Pancreas (tissue), 10 donors: ENCODE measurements around the gene GPC6. TPM values are rescaled to one million over a fixed set of nuclear protein-coding genes. Genes with fewer than 3 reads are reported as not detected.

Experiments
- ATAC-seq, 4 donors: fragments of 200-7000 bp; cut with Tn5 transposase; one replicate each; pipeline versions ENCODE4 v1.8.0 to v1.9.1; 2020; ENCODE audit warnings: mild to moderate bottlenecking in 4 of 4, moderate library complexity in 4 of 4
- DNase-seq, 6 donors: peaks; one replicate each; pipeline ENCODE4 v3.0.0-alpha.2; 2020
- FAIRE-seq: peaks from 2 replicates; lab custom pipeline; 2012; peaks lifted over from hg19 to GRCh38; lab: Jason Lieb, UNC
- H3K27ac ChIP-seq, 4 donors: fragments of 200-600 bp; sonication (generic); 1 replicate in 3 of 4; 2 replicates in 1 of 4; pipeline versions ENCODE4 v1.5.0 to v1.8.0; 2020
- H3K27me3 ChIP-seq, 4 donors: fragments of 200-600 bp; one replicate each; pipeline ENCODE4 v1.8.0; 2021
- H3K36me3 ChIP-seq, 3 donors: fragments of 200-600 bp; sonication (generic) in 1 of 3; one replicate each; pipeline versions ENCODE4 v1.5.0 to v1.8.0; 2020 to 2021
- H3K4me1 ChIP-seq, 3 donors: fragments of 200-600 bp; one replicate each; pipeline ENCODE4 v1.8.0; 2021
- H3K4me3 ChIP-seq, 4 donors: fragments of 200-600 bp; sonication (generic) in 2 of 4; one replicate each; pipeline versions ENCODE4 v1.5.0 to v1.8.0; 2020 to 2021
- H3K9me3 ChIP-seq, 4 donors: fragments of 200-600 bp; one replicate each; pipeline ENCODE4 v1.8.0; 2021
- CTCF ChIP-seq, 4 donors: fragments of 200-600 bp; sonication (generic) in 3 of 4; IDR thresholded peaks; one replicate each; pipeline versions ENCODE4 v1.5.0 to v1.8.0; 2021; ENCODE audit warnings: antibody characterized with exemption in 4 of 4
- WGBS, 2 donors: extraction: QIAGEN DNeasy Blood & Tissue Kit; methylation state at CpG; one replicate each; pipeline ENCODE4 v1.1.7; 2013; 5-methylcytosine and 5-hydroxymethylcytosine counted together
- intact Hi-C, 3 donors: fragments of 100-400 bp; cut with DNase I; formaldehyde crosslinking; loops; one replicate each; pipeline versions ENCODE4 v1.11.1 to v1.14.2; 2022
- polyA plus RNA-seq, 2 donors: library from polyadenylated mRNA; stranded (reverse); fragments of 200-250 nt; gene quantifications; one replicate each; pipeline ENCODE4 v1.2.3, GENCODE V29; 2013
- total RNA-seq, 6 donors: library from RNA; stranded (reverse); fragmentation: NEBNext Ultra II Directional in 4 of 6; extraction: Animal tissue kit (Norgen Biotek cat#: 25700) in 4 of 6; gene quantifications; one replicate each; pipeline versions ENCODE4 v1.2.1 to v1.2.4, GENCODE V29; 2021 to 2023
- donor health status: healthy with polysubstance abuse.
- donor health status: DM: no; HTN: no; CAD: no; lungs with moderate emphysema.
- donor health status: DM: no; HTN: no; CAD: no.
- donor health status: control.
- donor health status: control.
- donor health status: Bipolar disorder and iron deficiency.
- donor health status: DM: yes; HTN: yes; CAD: no.
- donor health status: DM: no; HTN: no; CAD: no.
- donor health status: DM: no; HTN: no; CAD: no.
- donor health status: DM: yes; HTN: yes; CAD: no.

GPC6 gene
- total and polyA plus RNA-seq, 8 donors = 0.23 to 3.3 (median 1.2) TPM

DNA sequence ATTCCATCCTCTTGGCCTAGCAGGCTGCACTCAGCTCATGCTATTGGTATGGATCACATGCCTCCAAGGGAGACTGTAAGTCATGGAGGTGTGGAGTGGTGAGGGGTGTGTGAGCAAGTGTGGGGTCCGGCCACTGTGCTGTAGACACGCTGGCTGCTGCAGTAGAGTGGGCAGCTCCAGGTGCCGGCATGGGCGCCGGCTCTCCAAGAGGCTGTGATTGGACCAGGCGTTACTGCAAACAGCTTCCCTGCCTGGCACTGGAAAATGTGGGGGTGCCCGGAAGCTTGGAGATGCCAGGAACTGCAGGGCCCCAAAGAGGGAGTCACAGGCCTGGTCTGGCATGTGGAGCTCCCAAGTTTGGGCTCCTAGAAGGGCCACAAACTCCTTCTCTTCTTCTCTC is 245.7 kb downstream of the GPC6 start:
- Histone ChIP-seq H3K36me3 (no peaks in the 10 kb centered on the region), H3K27ac (no peak overlapping the region), H3K4me1 (no peaks in the 10 kb centered on the region), H3K4me3 (no peak overlapping the region), H3K27me3 (no peaks in the 10 kb centered on the region), H3K9me3 (peaks cover 0 to 2% (median 0%) of the 10 kb centered on the region in 4 donors)
- DNase-seq (no peak), FAIRE-seq (no peak), ATAC-seq (no peak)
- no peak for TF ChIP-seq CTCF (IDR thresholded peaks at IDR 0.05)
- intact Hi-C loops = no loop called here
- WGBS, 2 donors = 87 to 91% methylated on average over 7 of the region's 7 CpGs

DNA sequence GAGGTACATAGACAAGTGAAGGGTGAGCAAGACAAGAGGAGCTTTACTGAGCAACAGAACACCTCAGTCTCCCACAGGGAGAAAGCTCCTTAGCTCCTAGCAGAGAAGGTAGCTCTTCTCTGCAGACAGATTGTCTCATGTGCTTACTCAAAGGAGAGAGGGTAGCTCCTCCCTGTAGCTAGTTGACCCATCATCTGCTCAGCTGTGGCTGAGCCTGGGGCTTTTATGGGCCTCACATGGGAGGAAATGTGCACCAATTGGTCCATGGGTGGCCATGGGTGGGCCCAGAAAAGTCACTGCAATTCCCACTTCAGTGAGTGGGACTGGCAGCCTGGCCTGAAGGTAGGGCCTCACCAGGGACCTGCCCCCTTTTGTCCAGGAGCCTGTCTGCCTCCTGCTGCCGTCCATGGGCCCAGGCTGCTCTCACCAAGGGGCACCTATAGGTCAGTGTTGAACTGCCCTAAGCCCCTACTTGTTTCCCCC is 246.2 kb downstream of the GPC6 start:
- H3K36me3 ChIP-seq = no peaks in the 10 kb centered on the region
- FAIRE-seq (no peak), ATAC-seq (no peak), DNase-seq (peak in 1 of 6 donors; percentile 44)
- WGBS, 2 donors = 65 to 67% methylated on average over 1 of the region's 1 CpG
- no peaks in the 10 kb centered on the region for H3K27me3 ChIP-seq
- TF ChIP-seq CTCF (IDR thresholded peaks at IDR 0.05) = no peak
- peaks cover 0 to 2% (median 0%) of the 10 kb centered on the region in 4 donors for H3K9me3 ChIP-seq
- no peak overlapping the region for H3K4me3 ChIP-seq
- no peak overlapping the region for H3K27ac ChIP-seq
- intact Hi-C loops = no loop called here
- no peaks in the 10 kb centered on the region for H3K4me1 ChIP-seq

- Histone ChIP-seq H3K9me3 (peaks cover 0 to 2% (median 0%) of the 10 kb centered on the region in 4 donors), H3K4me1 (no peaks in the 10 kb centered on the region), H3K27me3 (no peaks in the 10 kb centered on the region), H3K36me3 (no peaks in the 10 kb centered on the region), H3K27ac (no peak overlapping the region), H3K4me3 (no peak overlapping the region)
- no peak for TF ChIP-seq CTCF (IDR thresholded peaks at IDR 0.05)
- intact Hi-C loops = no loop called here
- peak in 1 of 6 donors; percentile 47 for DNase-seq
- 72 to 87% methylated on average over 5 of the region's 5 CpGs for WGBS, 2 donors
- no peak for FAIRE-seq
- no peak for ATAC-seq
These were observed 247.0 kb downstream of the GPC6 start for GRCh38 chr13:93473441-93474270.

- FAIRE-seq = no peak
- intact Hi-C loops = no loop called here
These were observed 249.6 kb downstream of the GPC6 start for GRCh38 chr13:93476175-93476574.

More at GRCh38 chr13:93476175-93476574, 249.6 kb downstream of the GPC6 start:
- DNase-seq (no peak), ATAC-seq (no peak)
- TF ChIP-seq CTCF (IDR thresholded peaks at IDR 0.05) = no peak
- WGBS, 2 donors = 77 to 84% methylated on average over 8 of the region's 8 CpGs
- H3K36me3 ChIP-seq = no peaks in the 10 kb centered on the region
- no peak overlapping the region for H3K4me3 ChIP-seq
- no peak overlapping the region for H3K27ac ChIP-seq
- no peaks in the 10 kb centered on the region for H3K27me3 ChIP-seq
- H3K9me3 ChIP-seq = no peaks in the 10 kb centered on the region
- H3K4me1 ChIP-seq = no peaks in the 10 kb centered on the region
